H9 (cell line): ENCODE measurements around the gene TBC1D5. TPM values are rescaled to one million over a fixed set of nuclear protein-coding genes. Genes with fewer than 3 reads are reported as not detected.

Experiments
- DNase-seq: peaks from one replicate; pipeline ENCODE4 v3.0.0-alpha.2; 2017
- H2AFZ ChIP-seq: one replicate; pipeline ENCODE4 v1.6.1; 2013; ENCODE audit warnings: mild to moderate bottlenecking, low read length, control low read depth, moderate library complexity
- H2AK5ac ChIP-seq: 2 replicates; pipeline ENCODE4 v1.6.1; 2013; ENCODE audit warnings: low read length, control low read depth, mixed read lengths; ENCODE audit not compliant: insufficient read length
- H2BK120ac ChIP-seq: one replicate; pipeline ENCODE4 v1.6.1; 2013; ENCODE audit warnings: low read depth, mild to moderate bottlenecking, low read length, control low read depth, inconsistent platforms; ENCODE audit not compliant: poor library complexity, severe bottlenecking
- H2BK12ac ChIP-seq: 2 replicates; pipeline ENCODE4 v1.6.1; 2013; ENCODE audit warnings: low read length, control low read depth, mixed read lengths, low read depth; ENCODE audit not compliant: insufficient read length
- H2BK15ac ChIP-seq: 2 replicates; pipeline ENCODE4 v1.6.1; 2013; ENCODE audit warnings: low read depth, low read length, control low read depth
- H2BK20ac ChIP-seq: one replicate; pipeline ENCODE4 v1.6.1; 2013; ENCODE audit warnings: low read depth, mild to moderate bottlenecking, low read length, control low read depth, inconsistent platforms; ENCODE audit not compliant: poor library complexity, severe bottlenecking
- H2BK5ac ChIP-seq: 2 replicates; pipeline ENCODE4 v1.6.1; 2013; ENCODE audit warnings: low read length, control low read depth, mixed read lengths; ENCODE audit not compliant: insufficient read length
- H3K14ac ChIP-seq: 2 replicates; pipeline ENCODE4 v1.6.1; 2013; ENCODE audit warnings: low read length, control low read depth; ENCODE audit not compliant: insufficient read depth
- H3K18ac ChIP-seq: 2 replicates; pipeline ENCODE4 v1.6.1; 2013; ENCODE audit warnings: low read depth, mild to moderate bottlenecking, mixed read lengths, low read length, control low read depth; ENCODE audit not compliant: insufficient read length
- H3K23ac ChIP-seq: 2 replicates; pipeline ENCODE4 v1.6.1; 2013; ENCODE audit warnings: low read length, control low read depth, mixed read lengths, low read depth; ENCODE audit not compliant: insufficient read length
- H3K23me2 ChIP-seq: 2 replicates; pipeline ENCODE4 v1.6.1; 2013; ENCODE audit warnings: low read depth, mild to moderate bottlenecking, mixed read lengths, low read length, control low read depth; ENCODE audit not compliant: insufficient read length, poor library complexity, severe bottlenecking
- H3K27ac ChIP-seq: 2 replicates; pipeline ENCODE4 v1.5.1; 2013; ENCODE audit warnings: low read length, control low read depth, mixed read lengths, low read depth; ENCODE audit not compliant: insufficient read length
- H3K27me3 ChIP-seq: 2 replicates; pipeline ENCODE4 v1.6.1; 2013; ENCODE audit warnings: low read length, control low read depth, inconsistent platforms; ENCODE audit not compliant: insufficient read depth
- H3K4ac ChIP-seq: 2 replicates; pipeline ENCODE4 v1.6.1; 2013; ENCODE audit warnings: low read depth, mild to moderate bottlenecking, control low read depth, inconsistent platforms, low read length, moderate library complexity
- H3K4me1 ChIP-seq: 2 replicates; pipeline ENCODE4 v1.6.1; 2013; ENCODE audit warnings: low read length, control low read depth, inconsistent platforms; ENCODE audit not compliant: insufficient read depth
- H3K4me2 ChIP-seq: 2 replicates; pipeline ENCODE4 v1.6.1; 2013; ENCODE audit warnings: low read length, control low read depth, mixed read lengths; ENCODE audit not compliant: insufficient read length, insufficient read depth
- H3K56ac ChIP-seq: 2 replicates; pipeline ENCODE4 v1.6.1; 2013; ENCODE audit warnings: low read depth, mild to moderate bottlenecking, mixed read lengths, low read length, control low read depth; ENCODE audit not compliant: insufficient read length
- H3K79me1 ChIP-seq: 2 replicates; pipeline ENCODE4 v1.6.1; 2013; ENCODE audit warnings: low read depth, mild to moderate bottlenecking, moderate library complexity, low read length, control low read depth, inconsistent platforms; ENCODE audit not compliant: insufficient read depth, poor library complexity, severe bottlenecking
- H3K79me2 ChIP-seq: 2 replicates; pipeline ENCODE4 v1.6.1; 2013; ENCODE audit warnings: low read length, control low read depth, inconsistent platforms; ENCODE audit not compliant: insufficient read depth
- H3K9ac ChIP-seq: 2 replicates; pipeline ENCODE4 v1.6.1; 2013; ENCODE audit warnings: low read length, control low read depth, mixed read lengths; ENCODE audit not compliant: insufficient read length; ENCODE audit errors: extremely low read depth
- H3K9me3 ChIP-seq: one replicate; pipeline ENCODE4 v1.6.1; 2013; ENCODE audit warnings: low read depth, low read length, inconsistent platforms; ENCODE audit not compliant: control insufficient read depth
- H3T11ph ChIP-seq: one replicate; pipeline ENCODE4 v1.6.1; 2013; ENCODE audit warnings: mild to moderate bottlenecking, low read length, control low read depth, inconsistent platforms
- H4K20me1 ChIP-seq: one replicate; pipeline ENCODE4 v1.6.1; 2013; ENCODE audit not compliant: control insufficient read depth, insufficient read length, insufficient read depth
- H4K5ac ChIP-seq: 2 replicates; pipeline ENCODE4 v1.6.1; 2013; ENCODE audit warnings: low read depth, mild to moderate bottlenecking, mixed read lengths, low read length, control low read depth; ENCODE audit not compliant: insufficient read length
- H4K8ac ChIP-seq: replicated peaks from 2 replicates; pipeline ENCODE4 v1.6.1; 2013; ENCODE audit warnings: low read length, control low read depth, mixed read lengths, low read depth; ENCODE audit not compliant: insufficient read length
- H4K91ac ChIP-seq: 2 replicates; pipeline ENCODE4 v1.6.1; 2013; ENCODE audit warnings: low read depth, mild to moderate bottlenecking, moderate library complexity, mixed read lengths, low read length, control low read depth; ENCODE audit not compliant: insufficient read length
- H3K27ac Mint-ChIP-seq, 3 experiments: 2 replicates in 2 of 3; 3 replicates in 1 of 3; pipeline ENCODE4 v1.8.0; 2020 to 2021; ENCODE audit warnings: mixed read lengths in 3 of 3, mild to moderate bottlenecking in 1 of 3, moderate library complexity in 1 of 3
- H3K27me3 Mint-ChIP-seq: 2 replicates; pipeline ENCODE4 v1.8.0; 2021; ENCODE audit warnings: low read depth, mild to moderate bottlenecking, moderate library complexity, mixed read lengths
- H3K36me3 Mint-ChIP-seq, 3 experiments: 2 replicates in 2 of 3; 3 replicates in 1 of 3; pipeline ENCODE4 v1.8.0; 2020 to 2021; ENCODE audit warnings: low read depth in 3 of 3, mixed read lengths in 3 of 3; ENCODE audit not compliant: insufficient read depth in 1 of 3
- H3K4me1 Mint-ChIP-seq, 2 experiments: 2 replicates each; pipeline ENCODE4 v1.8.0; 2020; ENCODE audit warnings: mixed read lengths in 2 of 2
- H3K4me3 Mint-ChIP-seq, 2 experiments: 2 replicates in 1 of 2; 3 replicates in 1 of 2; pipeline ENCODE4 v1.8.0; 2020 to 2021; ENCODE audit warnings: mild to moderate bottlenecking in 2 of 2, mixed read lengths in 2 of 2, moderate library complexity in 1 of 2
- H3K9me3 Mint-ChIP-seq, 2 experiments: 2 replicates in 1 of 2; 3 replicates in 1 of 2; pipeline ENCODE4 v1.8.0; 2020; ENCODE audit warnings: mild to moderate bottlenecking in 2 of 2, mixed read lengths in 2 of 2, moderate library complexity in 1 of 2
- WGBS: extraction: QIAGEN DNeasy Blood & Tissue Kit; methylation state at CpG from one replicate; pipeline ENCODE4 v1.1.7; 2013; ENCODE audit warnings: missing lambda C conversion rate, low lambda C conversion rate, mixed read lengths; ENCODE audit not compliant: insufficient read length; ENCODE audit errors: extremely low coverage; 5-methylcytosine and 5-hydroxymethylcytosine counted together
- total RNA-seq: library from RNA; stranded (reverse); gene quantifications from 2 replicates; pipeline ENCODE4 v1.2.1, GENCODE V29; 2021
- TF ChIP-seq, protein P1 (sequence below): fragments of 200-600 bp; sonication (generic); conservative IDR thresholded peaks from 3 replicates; pipeline ENCODE4 v1.8.0; 2021; ENCODE audit warnings: antibody characterized with exemption, mild to moderate bottlenecking

The TBC1D5 gene
- total RNA-seq, 1 experiment from 2014 or later = 25.0 TPM

GRCh38 chr3:17683542-17684207 lies 58.8 kb downstream of the TBC1D5 start:
- Histone ChIP-seq H2AK5ac (no peak overlapping the region), H2BK20ac (no peak overlapping the region), H4K5ac (no peak overlapping the region), H3K4me1 (no peaks in the 10 kb centered on the region), H3K9ac (no peak overlapping the region), H3K27me3 (no peaks in the 10 kb centered on the region), H2BK15ac (no peak overlapping the region), H3K4me2 (no peak overlapping the region), H3K56ac (no peak overlapping the region), H2BK12ac (no peak overlapping the region), H4K20me1 (no peaks in the 10 kb centered on the region), H3K9me3 (no peaks in the 10 kb centered on the region), H3T11ph (no peak overlapping the region), H3K23me2 (no peaks in the 10 kb centered on the region), H3K4ac (no peak overlapping the region), H3K23ac (no peak overlapping the region), H3K14ac (no peak overlapping the region), H3K18ac (no peak overlapping the region), H3K27ac (no peak overlapping the region), H3K79me2 (no peaks in the 10 kb centered on the region), H2BK5ac (no peak overlapping the region), H4K91ac (no peak overlapping the region), H3K79me1 (no peaks in the 10 kb centered on the region), H2AFZ (no peak overlapping the region), H2BK120ac (no peak overlapping the region), H4K8ac (no peak overlapping the region)
- no peak for DNase-seq
- H3K27ac Mint-ChIP-seq = no peak overlapping the region
- no peaks in the 10 kb centered on the region for H3K36me3 Mint-ChIP-seq
- no peaks in the 10 kb centered on the region for H3K9me3 Mint-ChIP-seq
- no CpG with 5 or more reads among the region's 4 CpGs for WGBS
- TF ChIP-seq, protein P1, sequence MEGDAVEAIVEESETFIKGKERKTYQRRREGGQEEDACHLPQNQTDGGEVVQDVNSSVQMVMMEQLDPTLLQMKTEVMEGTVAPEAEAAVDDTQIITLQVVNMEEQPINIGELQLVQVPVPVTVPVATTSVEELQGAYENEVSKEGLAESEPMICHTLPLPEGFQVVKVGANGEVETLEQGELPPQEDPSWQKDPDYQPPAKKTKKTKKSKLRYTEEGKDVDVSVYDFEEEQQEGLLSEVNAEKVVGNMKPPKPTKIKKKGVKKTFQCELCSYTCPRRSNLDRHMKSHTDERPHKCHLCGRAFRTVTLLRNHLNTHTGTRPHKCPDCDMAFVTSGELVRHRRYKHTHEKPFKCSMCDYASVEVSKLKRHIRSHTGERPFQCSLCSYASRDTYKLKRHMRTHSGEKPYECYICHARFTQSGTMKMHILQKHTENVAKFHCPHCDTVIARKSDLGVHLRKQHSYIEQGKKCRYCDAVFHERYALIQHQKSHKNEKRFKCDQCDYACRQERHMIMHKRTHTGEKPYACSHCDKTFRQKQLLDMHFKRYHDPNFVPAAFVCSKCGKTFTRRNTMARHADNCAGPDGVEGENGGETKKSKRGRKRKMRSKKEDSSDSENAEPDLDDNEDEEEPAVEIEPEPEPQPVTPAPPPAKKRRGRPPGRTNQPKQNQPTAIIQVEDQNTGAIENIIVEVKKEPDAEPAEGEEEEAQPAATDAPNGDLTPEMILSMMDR = no peak
- H3K27me3 Mint-ChIP-seq = no peaks in the 10 kb centered on the region
- H3K4me1 Mint-ChIP-seq = no peaks in the 10 kb centered on the region; a peak in 1 of 4 replicates
- no peak overlapping the region for H3K4me3 Mint-ChIP-seq
